Mammary epithelial cell (primary cell): ENCODE measurements around the gene GYG1.

Experiments
- CTCF ChIP-seq, 2 donors: IDR thresholded peaks in 1 of 2; conservative IDR thresholded peaks in 1 of 2; 2 replicates each; pipeline ENCODE4 v1.5.1; 2011 to 2012; ENCODE audit warnings: inconsistent platforms in 2 of 2, low read length in 2 of 2, mild to moderate bottlenecking in 2 of 2, control low read depth in 1 of 2, low read depth in 1 of 2; ENCODE audit not compliant: insufficient read depth in 1 of 2; ENCODE audit errors: extremely low read depth in 1 of 2
- EZH2 ChIP-seq: IDR thresholded peaks from 2 replicates; pipeline ENCODE4 v1.6.1; 2012; ENCODE audit warnings: low read length, inconsistent platforms, borderline replicate concordance

- no peak for TF ChIP-seq CTCF (conservative IDR thresholded peaks at IDR 0.05 in 1 of 2, IDR thresholded peaks at IDR 0.05 in 1 of 2; ENCODE audit: extremely low read depth in 1 of 2, insufficient read depth in 1 of 2, low read depth in 1 of 2, low read length in 2 of 2)
- no peak for TF ChIP-seq EZH2
These were observed 29.5 kb downstream of the GYG1 start for GRCh38 chr3:149020839-149021252.
